Adrenal gland (tissue), 5 donors: ENCODE data around the gene DAGLB.

Experiments
- CTCF ChIP-seq, 6 experiments: fragments of 450-650 bp in 4 of 6; fragments of 200-600 bp in 2 of 6; sonication (generic) in 1 of 6; IDR thresholded peaks; 1 replicate in 5 of 6; 2 replicates in 1 of 6; pipeline versions ENCODE4 v1.5.1 to v1.8.0; 2016 to 2021; ENCODE audit warnings: antibody characterized with exemption in 6 of 6, mild to moderate bottlenecking in 2 of 6, moderate library complexity in 1 of 6
- POLR2A ChIP-seq, 2 donors: fragments of 450-650 bp; IDR thresholded peaks; one replicate each; pipeline ENCODE4 v1.6.1; 2017; ENCODE audit warnings: antibody characterized with exemption in 2 of 2, mild to moderate bottlenecking in 2 of 2, moderate library complexity in 1 of 2
- donor health status: DM: no; HTN: no; CAD: no.

- TF ChIP-seq CTCF (IDR thresholded peaks at IDR 0.05): no peak
- no peak for TF ChIP-seq POLR2A (IDR thresholded peaks at IDR 0.05)
These were observed 4.3 kb downstream of the DAGLB start for GRCh38 chr7:6443372-6443941.
